Neural cell (in vitro differentiated cells): ENCODE results near the gene GBX2.

Experiments
- CTCF ChIP-seq: fragments of 450-650 bp; IDR thresholded peaks from 2 replicates; pipeline ENCODE4 v1.5.1; 2014; ENCODE audit warnings: antibody characterized with exemption, mild to moderate bottlenecking, moderate library complexity; ENCODE audit not compliant: poor library complexity, severe bottlenecking
- EZH2 ChIP-seq: fragments of 200-600, 300-800 bp; shearing (Covaris generic), sonication (generic); IDR thresholded peaks from 2 replicates; pipeline ENCODE4 v1.6.1; 2014; ENCODE audit warnings: antibody characterized with exemption, low read length, borderline replicate concordance, mild to moderate bottlenecking; ENCODE audit not compliant: insufficient read depth, poor library complexity, severe bottlenecking
- MXI1 ChIP-seq: fragments of 450-650 bp; conservative IDR thresholded peaks from 2 replicates; pipeline ENCODE4 v1.6.1; 2014; ENCODE audit warnings: antibody characterized with exemption, mild to moderate bottlenecking; ENCODE audit not compliant: poor library complexity, severe bottlenecking
- POLR2AphosphoS5 ChIP-seq: IDR thresholded peaks from 2 replicates; pipeline ENCODE4 v1.6.1; 2012
- RAD21 ChIP-seq: fragments of 450-650 bp; conservative IDR thresholded peaks from 2 replicates; pipeline ENCODE4 v1.6.1; 2014; ENCODE audit warnings: antibody characterized with exemption, mild to moderate bottlenecking, moderate library complexity
- REST ChIP-seq: IDR thresholded peaks from 2 replicates; pipeline ENCODE4 v1.6.1; 2012; ENCODE audit warnings: borderline replicate concordance
- SMC3 ChIP-seq: fragments of 450-650 bp; conservative IDR thresholded peaks from 2 replicates; pipeline ENCODE4 v1.6.1; 2014; ENCODE audit warnings: antibody characterized with exemption, mild to moderate bottlenecking, moderate library complexity; ENCODE audit not compliant: poor library complexity

GRCh38 chr2:236156860-236157194, 11.4 kb downstream of the GBX2 start:
- TF ChIP-seq POLR2AphosphoS5 (no peak), RAD21 (no peak), CTCF (no peak), SMC3 (no peak), REST (no peak), EZH2 (no peak), MXI1 (no peak)
